Chondrocyte (in vitro differentiated cells): ENCODE measurements around the gene KIF19. TPM values are rescaled to one million over a fixed set of nuclear protein-coding genes. Genes with fewer than 3 reads are reported as not detected.

Experiments used
- DNase-seq: peaks from one replicate; pipeline ENCODE4 v3.0.0; 2021; ENCODE audit warnings: mixed read lengths, low spot score
- H3K27ac Mint-ChIP-seq: one replicate; pipeline ENCODE4 v1.8.0; 2021; ENCODE audit warnings: mild to moderate bottlenecking, moderate library complexity, mixed read lengths; ENCODE audit not compliant: unreplicated experiment
- H3K27me3 Mint-ChIP-seq: 2 replicates; pipeline ENCODE4 v1.8.0; 2021; ENCODE audit warnings: low read depth, mixed read lengths
- H3K36me3 Mint-ChIP-seq: 2 replicates; pipeline ENCODE4 v1.8.0; 2021; ENCODE audit warnings: low read depth, mixed read lengths
- H3K4me1 Mint-ChIP-seq: 2 replicates; pipeline ENCODE4 v1.8.0; 2021; ENCODE audit warnings: low read depth, mild to moderate bottlenecking, mixed read lengths
- H3K4me3 Mint-ChIP-seq: one replicate; pipeline ENCODE4 v1.8.0; 2021; ENCODE audit warnings: mild to moderate bottlenecking, moderate library complexity, mixed read lengths; ENCODE audit not compliant: unreplicated experiment
- H3K9me3 Mint-ChIP-seq: 2 replicates; pipeline ENCODE4 v1.8.0; 2021; ENCODE audit warnings: low read depth, mixed read lengths
- total RNA-seq: library from RNA; stranded (reverse); gene quantifications from 3 replicates; pipeline ENCODE4 v1.2.1, GENCODE V29; 2021
- TF ChIP-seq, protein P1 (sequence below): fragments of 200-600 bp; sonication (generic); IDR thresholded peaks from 2 replicates; pipeline ENCODE4 v1.5.0; 2021; ENCODE audit warnings: antibody characterized with exemption, mild to moderate bottlenecking, moderate library complexity

KIF19 gene
- total RNA-seq, 1 donor from 2014 or later: not detected

DNA sequence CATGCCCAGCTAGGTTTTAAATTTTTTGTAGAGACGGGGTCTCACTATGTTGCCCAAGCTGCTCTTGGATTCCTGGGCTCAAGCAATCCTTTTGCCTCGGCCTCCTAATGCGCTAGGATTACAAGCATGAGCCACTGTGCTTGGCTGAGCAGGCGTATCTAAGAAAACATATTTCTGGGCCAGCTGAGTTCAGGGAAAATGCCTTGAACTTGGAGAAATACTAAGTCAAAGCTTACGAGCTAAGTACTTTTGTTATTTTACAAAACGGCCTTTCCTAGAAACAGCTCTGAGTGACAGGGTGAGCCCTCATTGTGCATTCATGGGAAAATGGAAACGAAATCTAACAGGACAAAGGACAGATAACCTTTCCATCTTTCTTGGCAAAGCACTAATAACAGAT is 27.2 kb upstream of the KIF19 start:
- Mint-ChIP-seq H3K36me3 (no peaks in the 10 kb centered on the region), H3K4me1 (peaks cover 10% of the 10 kb centered on the region), H3K27me3 (peaks cover 5% of the 10 kb centered on the region), H3K9me3 (peaks cover 4% of the 10 kb centered on the region), H3K27ac (no peak overlapping the region), H3K4me3 (no peak overlapping the region)
- DNase-seq: no peak
- TF ChIP-seq, protein P1, sequence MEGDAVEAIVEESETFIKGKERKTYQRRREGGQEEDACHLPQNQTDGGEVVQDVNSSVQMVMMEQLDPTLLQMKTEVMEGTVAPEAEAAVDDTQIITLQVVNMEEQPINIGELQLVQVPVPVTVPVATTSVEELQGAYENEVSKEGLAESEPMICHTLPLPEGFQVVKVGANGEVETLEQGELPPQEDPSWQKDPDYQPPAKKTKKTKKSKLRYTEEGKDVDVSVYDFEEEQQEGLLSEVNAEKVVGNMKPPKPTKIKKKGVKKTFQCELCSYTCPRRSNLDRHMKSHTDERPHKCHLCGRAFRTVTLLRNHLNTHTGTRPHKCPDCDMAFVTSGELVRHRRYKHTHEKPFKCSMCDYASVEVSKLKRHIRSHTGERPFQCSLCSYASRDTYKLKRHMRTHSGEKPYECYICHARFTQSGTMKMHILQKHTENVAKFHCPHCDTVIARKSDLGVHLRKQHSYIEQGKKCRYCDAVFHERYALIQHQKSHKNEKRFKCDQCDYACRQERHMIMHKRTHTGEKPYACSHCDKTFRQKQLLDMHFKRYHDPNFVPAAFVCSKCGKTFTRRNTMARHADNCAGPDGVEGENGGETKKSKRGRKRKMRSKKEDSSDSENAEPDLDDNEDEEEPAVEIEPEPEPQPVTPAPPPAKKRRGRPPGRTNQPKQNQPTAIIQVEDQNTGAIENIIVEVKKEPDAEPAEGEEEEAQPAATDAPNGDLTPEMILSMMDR: no peak

- TF ChIP-seq, protein P1: no peak
- H3K36me3 Mint-ChIP-seq: no peaks in the 10 kb centered on the region
- peaks cover 10% of the 10 kb centered on the region for H3K4me1 Mint-ChIP-seq
- no peak overlapping the region for H3K4me3 Mint-ChIP-seq
- H3K27me3 Mint-ChIP-seq: peaks cover 5% of the 10 kb centered on the region
- H3K9me3 Mint-ChIP-seq: peaks cover 4% of the 10 kb centered on the region
- H3K27ac Mint-ChIP-seq: no peak overlapping the region
- no peak for DNase-seq
These were observed 26.6 kb upstream of the KIF19 start for GRCh38 chr17:74299226-74300009.

DNA sequence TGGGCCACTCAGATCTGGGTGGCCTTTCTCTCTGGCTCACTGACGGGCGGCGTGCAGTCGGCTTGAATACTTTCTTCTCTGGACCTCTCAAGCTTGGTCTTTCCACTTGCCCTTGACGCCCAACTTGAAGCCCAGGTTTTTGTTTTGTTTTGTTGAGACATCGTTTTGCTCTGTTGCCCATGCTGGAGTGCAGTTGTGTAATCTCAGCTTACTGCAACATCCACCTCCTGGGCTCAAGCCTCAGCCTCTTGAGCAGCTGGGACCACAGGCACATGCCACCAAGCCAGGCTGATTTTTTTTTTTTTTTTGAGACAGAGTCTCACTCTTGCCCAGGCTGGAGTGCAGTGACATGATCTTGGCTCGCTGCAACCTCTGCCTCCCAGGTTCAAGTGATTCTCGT is 22.7 kb upstream of the KIF19 start:
- no peak for DNase-seq
- Mint-ChIP-seq H3K4me3 (no peak overlapping the region), H3K4me1 (no peaks in the 10 kb centered on the region), H3K36me3 (no peaks in the 10 kb centered on the region), H3K27me3 (peaks cover 7% of the 10 kb centered on the region), H3K9me3 (peaks cover 3% of the 10 kb centered on the region), H3K27ac (no peak overlapping the region)
- TF ChIP-seq, protein P1: no peak

- H3K4me1 Mint-ChIP-seq: no peaks in the 10 kb centered on the region
- TF ChIP-seq, protein P1: no peak
- no peak for DNase-seq
- H3K36me3 Mint-ChIP-seq: no peaks in the 10 kb centered on the region
- no peak overlapping the region for H3K4me3 Mint-ChIP-seq
- peaks cover 3% of the 10 kb centered on the region for H3K9me3 Mint-ChIP-seq
- no peak overlapping the region for H3K27ac Mint-ChIP-seq
- peaks cover 6% of the 10 kb centered on the region for H3K27me3 Mint-ChIP-seq
These were observed 21.8 kb upstream of the KIF19 start for GRCh38 chr17:74304184-74304583.

DNA sequence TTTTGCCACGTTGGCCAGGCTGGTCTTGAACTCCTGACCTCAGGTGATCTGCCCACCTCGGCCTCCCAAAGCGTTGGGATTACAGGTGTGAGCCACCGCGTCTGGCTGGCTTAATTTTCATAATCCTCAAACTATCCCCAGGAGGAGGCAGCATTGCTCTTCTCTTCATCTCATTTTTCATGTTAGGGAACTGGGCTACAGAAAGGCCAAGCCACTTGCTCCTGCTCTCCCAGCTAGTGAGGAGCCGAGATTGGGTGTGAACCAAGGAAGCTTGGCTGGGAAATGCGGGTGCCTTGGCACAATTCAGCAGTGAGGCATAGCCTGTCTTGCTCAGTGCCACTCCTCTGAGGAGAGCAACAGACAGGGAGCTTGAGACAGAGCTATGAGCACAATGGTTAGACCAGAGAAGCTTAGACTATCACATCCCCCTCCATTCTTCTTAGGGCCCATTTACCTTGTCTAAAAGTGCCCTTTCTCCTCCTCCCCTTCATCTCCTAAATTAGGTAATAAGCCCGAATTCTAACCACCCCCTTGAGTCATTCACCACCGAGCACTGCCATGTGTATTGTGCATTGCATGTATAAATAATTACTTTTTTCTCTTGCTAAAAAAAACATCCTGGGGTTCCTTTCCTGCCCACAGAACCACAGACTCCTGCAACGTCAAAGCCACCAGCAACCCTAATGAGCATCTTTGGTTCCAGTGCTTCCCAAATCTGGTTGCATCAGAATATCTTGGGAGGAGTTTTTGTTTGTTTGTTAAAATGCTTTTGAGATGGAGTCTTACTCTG is 20.0 kb upstream of the KIF19 start:
- peaks cover 4% of the 10 kb centered on the region for H3K27me3 Mint-ChIP-seq
- TF ChIP-seq, protein P1: peak; percentile 29
- peaks cover 3% of the 10 kb centered on the region for H3K9me3 Mint-ChIP-seq
- no peaks in the 10 kb centered on the region for H3K4me1 Mint-ChIP-seq
- no peak for DNase-seq
- no peak overlapping the region for H3K27ac Mint-ChIP-seq
- H3K4me3 Mint-ChIP-seq: no peak overlapping the region
- no peaks in the 10 kb centered on the region for H3K36me3 Mint-ChIP-seq
